Ishikawa (cell line): Measurements from ENCODE around the gene RFTN1.
A peak's percentile ranks its signal among the peaks of the same experiment; 100 is the strongest.

Source experiments
- CEBPB ChIP-seq: IDR thresholded peaks from 2 replicates; pipeline ENCODE4 v1.6.1; 2012
- CREB1 ChIP-seq: IDR thresholded peaks from 2 replicates; pipeline ENCODE4 v1.6.1; 2012; ENCODE audit warnings: low read depth
- EGR1 ChIP-seq: IDR thresholded peaks from 2 replicates; pipeline ENCODE4 v1.6.1; 2012
- EP300 ChIP-seq: IDR thresholded peaks from 2 replicates; pipeline ENCODE4 v1.6.1; 2012; ENCODE audit warnings: borderline replicate concordance
- FOXM1 ChIP-seq: IDR thresholded peaks from 2 replicates; pipeline ENCODE4 v1.6.1; 2012; ENCODE audit warnings: low read depth, borderline replicate concordance
- NFIC ChIP-seq: IDR thresholded peaks from 2 replicates; pipeline ENCODE4 v1.6.1; 2012
- RAD21 ChIP-seq: IDR thresholded peaks from 2 replicates; pipeline ENCODE4 v1.6.1; 2012; ENCODE audit warnings: low read depth
- TAF1 ChIP-seq: IDR thresholded peaks from 2 replicates; pipeline ENCODE4 v1.6.1; 2012; ENCODE audit warnings: low read depth, mild to moderate bottlenecking
- TCF12 ChIP-seq: IDR thresholded peaks from 2 replicates; pipeline ENCODE4 v1.6.1; 2012; ENCODE audit warnings: low read depth
- TEAD4 ChIP-seq: IDR thresholded peaks from 2 replicates; pipeline ENCODE4 v1.6.1; 2012
- YY1 ChIP-seq: IDR thresholded peaks from 2 replicates; pipeline ENCODE4 v1.6.1; 2012; ENCODE audit warnings: low read depth
- ZBTB7A ChIP-seq: IDR thresholded peaks from 2 replicates; pipeline ENCODE4 v1.6.1; 2012; ENCODE audit warnings: low read depth
- TF ChIP-seq, protein P1 (sequence below): IDR thresholded peaks from 2 replicates; pipeline ENCODE4 v1.6.1; 2012
- TF ChIP-seq, protein P2 (sequence below): IDR thresholded peaks from 2 replicates; pipeline ENCODE4 v1.6.1; 2012; ENCODE audit warnings: low read depth, mild to moderate bottlenecking
- TF ChIP-seq, protein P3 (sequence below): IDR thresholded peaks from 2 replicates; pipeline ENCODE4 v1.6.1; 2012

Gene RFTN1

DNA sequence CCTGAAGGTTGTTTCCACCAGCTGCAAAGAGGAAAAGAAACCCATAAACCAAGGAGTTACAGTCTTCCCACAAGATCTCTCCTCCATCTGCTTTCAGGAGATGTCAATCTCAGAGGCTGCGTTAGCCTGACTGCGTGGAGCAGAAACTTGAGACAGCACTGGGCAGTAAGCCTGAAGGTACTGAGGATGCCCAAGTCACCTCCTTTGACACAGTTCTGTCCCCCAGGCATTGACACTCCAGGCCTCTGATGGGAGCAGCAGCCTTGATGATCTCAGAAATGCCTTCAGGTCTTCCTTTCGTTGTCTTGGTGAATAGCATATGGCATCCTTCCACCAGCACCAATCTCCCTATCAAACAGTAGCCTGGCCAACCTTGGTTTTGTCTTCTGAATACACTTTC lies 159.2 kb downstream of the RFTN1 start:
- no peak for TF ChIP-seq ZBTB7A
- TF ChIP-seq TEAD4 = no peak
- no peak for TF ChIP-seq FOXM1

DNA sequence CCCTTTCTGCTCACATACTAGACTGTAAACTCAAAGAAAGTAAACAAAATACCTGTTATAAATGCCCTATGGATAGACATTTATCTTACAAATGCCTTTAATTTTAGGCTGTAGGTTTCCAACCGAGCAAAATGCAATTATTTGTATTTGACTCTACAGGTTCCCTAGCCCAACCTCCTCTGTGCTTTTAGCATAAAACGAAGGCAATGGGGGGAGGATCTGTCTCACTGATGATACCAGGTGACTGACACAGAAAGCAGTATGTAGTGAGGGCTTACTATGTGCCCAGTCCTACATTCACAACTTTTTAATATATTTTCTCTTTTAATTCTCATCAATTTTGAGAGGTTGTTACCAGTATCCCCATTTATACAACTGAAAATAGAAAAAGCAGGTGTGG lies 161.1 kb downstream of the RFTN1 start:
- no peak for TF ChIP-seq RAD21
- TF ChIP-seq YY1 = no peak

DNA sequence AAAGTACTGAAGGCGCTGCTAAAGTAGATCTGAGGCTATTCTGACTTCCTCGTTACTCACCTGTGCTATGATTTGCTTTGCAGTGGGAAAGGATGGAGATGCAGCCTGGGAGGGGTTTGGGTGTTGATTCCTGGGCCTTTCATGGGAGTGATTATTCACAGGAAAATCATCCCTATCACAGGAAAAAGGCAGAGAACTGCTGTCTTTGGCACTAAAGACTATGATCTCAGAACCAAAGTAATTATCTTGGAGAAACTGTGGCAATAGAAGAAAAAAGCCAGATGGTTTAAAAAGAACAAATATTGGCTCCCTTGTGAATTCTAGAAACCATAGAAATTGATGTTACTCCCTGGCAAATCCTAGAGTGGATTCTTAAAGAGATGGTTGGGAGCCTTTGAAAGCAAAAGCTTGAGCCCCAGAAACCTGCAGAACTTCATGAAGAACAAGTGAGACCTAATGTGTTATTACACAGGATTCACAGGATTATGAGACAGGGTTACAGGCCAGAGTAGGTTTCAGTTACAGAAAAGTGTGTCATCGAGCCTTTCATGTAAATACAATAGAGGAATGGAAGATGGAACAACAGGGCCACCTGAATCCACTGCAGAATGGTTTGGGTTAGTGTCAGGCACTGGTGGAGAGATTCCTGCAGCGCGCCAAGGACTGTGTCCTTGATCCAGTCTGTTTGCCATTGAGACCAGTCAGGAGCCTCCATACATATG lies 162.7 kb downstream of the RFTN1 start:
- no peak for TF ChIP-seq EGR1
- TF ChIP-seq EP300 = no peak
- no peak for TF ChIP-seq NFIC
- TF ChIP-seq TEAD4 = no peak
- no peak for TF ChIP-seq YY1
- TF ChIP-seq, protein P1, sequence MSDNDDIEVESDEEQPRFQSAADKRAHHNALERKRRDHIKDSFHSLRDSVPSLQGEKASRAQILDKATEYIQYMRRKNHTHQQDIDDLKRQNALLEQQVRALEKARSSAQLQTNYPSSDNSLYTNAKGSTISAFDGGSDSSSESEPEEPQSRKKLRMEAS = no peak
- TF ChIP-seq, protein P2, sequence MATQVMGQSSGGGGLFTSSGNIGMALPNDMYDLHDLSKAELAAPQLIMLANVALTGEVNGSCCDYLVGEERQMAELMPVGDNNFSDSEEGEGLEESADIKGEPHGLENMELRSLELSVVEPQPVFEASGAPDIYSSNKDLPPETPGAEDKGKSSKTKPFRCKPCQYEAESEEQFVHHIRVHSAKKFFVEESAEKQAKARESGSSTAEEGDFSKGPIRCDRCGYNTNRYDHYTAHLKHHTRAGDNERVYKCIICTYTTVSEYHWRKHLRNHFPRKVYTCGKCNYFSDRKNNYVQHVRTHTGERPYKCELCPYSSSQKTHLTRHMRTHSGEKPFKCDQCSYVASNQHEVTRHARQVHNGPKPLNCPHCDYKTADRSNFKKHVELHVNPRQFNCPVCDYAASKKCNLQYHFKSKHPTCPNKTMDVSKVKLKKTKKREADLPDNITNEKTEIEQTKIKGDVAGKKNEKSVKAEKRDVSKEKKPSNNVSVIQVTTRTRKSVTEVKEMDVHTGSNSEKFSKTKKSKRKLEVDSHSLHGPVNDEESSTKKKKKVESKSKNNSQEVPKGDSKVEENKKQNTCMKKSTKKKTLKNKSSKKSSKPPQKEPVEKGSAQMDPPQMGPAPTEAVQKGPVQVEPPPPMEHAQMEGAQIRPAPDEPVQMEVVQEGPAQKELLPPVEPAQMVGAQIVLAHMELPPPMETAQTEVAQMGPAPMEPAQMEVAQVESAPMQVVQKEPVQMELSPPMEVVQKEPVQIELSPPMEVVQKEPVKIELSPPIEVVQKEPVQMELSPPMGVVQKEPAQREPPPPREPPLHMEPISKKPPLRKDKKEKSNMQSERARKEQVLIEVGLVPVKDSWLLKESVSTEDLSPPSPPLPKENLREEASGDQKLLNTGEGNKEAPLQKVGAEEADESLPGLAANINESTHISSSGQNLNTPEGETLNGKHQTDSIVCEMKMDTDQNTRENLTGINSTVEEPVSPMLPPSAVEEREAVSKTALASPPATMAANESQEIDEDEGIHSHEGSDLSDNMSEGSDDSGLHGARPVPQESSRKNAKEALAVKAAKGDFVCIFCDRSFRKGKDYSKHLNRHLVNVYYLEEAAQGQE = no peak
- TF ChIP-seq CREB1 = no peak
- TF ChIP-seq FOXM1 = no peak
- TF ChIP-seq TAF1 = no peak
- no peak for TF ChIP-seq TCF12
- TF ChIP-seq CEBPB = no peak
- TF ChIP-seq RAD21 = no peak
- TF ChIP-seq ZBTB7A = no peak

DNA sequence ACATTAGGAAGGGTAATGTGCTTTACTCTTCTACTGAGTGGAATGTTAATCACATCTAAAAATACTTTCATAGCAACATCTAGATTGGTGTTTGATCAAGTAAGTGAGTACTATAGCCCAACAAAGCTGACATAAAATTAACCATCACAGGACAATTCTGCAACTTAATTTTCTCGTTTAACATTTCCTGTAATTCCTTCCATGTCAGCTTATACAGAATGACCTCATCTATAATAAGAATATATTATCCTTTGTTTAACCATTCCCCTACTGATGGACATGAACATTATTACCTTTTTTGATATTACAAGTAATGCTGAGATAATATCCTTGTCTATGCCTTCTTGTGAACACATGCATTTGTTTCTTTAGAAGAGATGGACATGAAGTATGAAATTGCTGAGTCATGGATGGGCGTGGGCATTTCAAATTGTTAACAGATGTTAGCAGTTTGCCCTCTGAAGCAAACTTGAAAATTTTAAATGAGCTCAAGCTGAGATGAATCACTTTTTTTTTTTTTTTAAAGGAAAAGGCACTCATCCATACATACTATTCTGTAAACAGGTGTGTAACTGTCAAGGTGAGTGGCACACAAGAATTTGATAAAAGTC lies 163.4 kb downstream of the RFTN1 start:
- TF ChIP-seq TCF12 (peak; percentile 62; the same call in 1 of the 2 replicates), FOXM1 (no peak)

DNA sequence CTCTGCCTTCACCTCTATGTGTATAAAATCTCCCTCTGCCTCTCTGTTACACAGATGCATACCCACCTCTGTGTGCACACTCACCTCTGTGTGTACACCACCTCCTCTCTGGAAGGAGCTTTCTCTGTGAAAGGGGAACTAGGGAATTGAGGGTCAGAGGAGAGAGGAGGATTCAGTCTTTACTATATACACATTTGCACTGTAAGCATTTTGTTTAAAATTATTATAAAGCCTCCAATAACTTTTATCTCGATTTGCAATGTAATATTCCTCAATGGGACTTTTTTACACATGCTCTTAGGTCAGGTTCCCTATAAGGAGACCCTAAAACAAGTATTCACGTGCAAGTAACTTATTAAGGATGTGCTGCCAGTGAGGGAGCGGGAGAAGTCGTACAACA lies 166.0 kb downstream of the RFTN1 start:
- no peak for TF ChIP-seq ZBTB7A
- TF ChIP-seq EP300 = no peak
- no peak for TF ChIP-seq FOXM1
- no peak for TF ChIP-seq YY1
- no peak for TF ChIP-seq NFIC
- TF ChIP-seq TEAD4 = no peak
- TF ChIP-seq CREB1 = no peak
- TF ChIP-seq, protein P2 = no peak
- no peak for TF ChIP-seq RAD21
- TF ChIP-seq, protein P1 = no peak
- TF ChIP-seq CEBPB = no peak
- no peak for TF ChIP-seq TCF12
- TF ChIP-seq TAF1 = no peak
- TF ChIP-seq, protein P3, sequence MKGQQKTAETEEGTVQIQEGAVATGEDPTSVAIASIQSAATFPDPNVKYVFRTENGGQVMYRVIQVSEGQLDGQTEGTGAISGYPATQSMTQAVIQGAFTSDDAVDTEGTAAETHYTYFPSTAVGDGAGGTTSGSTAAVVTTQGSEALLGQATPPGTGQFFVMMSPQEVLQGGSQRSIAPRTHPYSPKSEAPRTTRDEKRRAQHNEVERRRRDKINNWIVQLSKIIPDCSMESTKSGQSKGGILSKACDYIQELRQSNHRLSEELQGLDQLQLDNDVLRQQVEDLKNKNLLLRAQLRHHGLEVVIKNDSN = no peak
- TF ChIP-seq EGR1 = no peak

DNA sequence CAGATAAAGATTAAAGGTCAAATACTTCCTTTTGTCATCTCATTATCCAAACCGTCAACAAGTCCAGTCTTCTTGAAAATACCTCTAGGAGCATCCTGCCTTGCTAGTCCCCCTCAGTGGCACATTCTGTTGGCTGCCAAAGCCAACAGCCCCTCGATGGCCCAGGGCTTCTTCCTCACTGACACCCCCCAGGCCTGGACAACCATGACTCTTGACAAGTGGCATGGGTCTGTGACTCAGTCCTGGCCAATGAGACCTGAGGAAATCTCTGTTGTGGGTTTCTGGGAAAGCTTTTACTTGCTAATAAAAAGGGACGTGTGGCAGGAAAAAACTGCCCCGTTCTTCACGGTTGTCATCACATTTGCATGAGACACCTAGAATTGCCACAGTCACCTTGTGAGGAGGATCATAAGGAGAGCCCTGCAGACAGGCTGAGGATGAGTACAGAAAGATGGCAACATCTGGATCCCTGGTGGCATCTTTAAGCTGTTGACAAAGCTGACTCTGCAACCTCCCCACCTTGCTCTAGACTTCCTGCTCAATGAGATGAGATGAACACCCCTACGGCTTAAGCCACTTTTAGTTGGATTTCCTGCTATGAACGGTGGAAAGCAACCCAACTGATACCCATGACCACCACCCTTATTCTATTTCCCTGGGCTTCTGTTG lies 167.0 kb downstream of the RFTN1 start:
- no peak for TF ChIP-seq ZBTB7A
- no peak for TF ChIP-seq TAF1
- no peak for TF ChIP-seq CREB1
- no peak for TF ChIP-seq CEBPB
- no peak for TF ChIP-seq FOXM1
- no peak for TF ChIP-seq NFIC
- no peak for TF ChIP-seq TEAD4
- TF ChIP-seq TCF12 = no peak
- no peak for TF ChIP-seq EP300
- TF ChIP-seq, protein P3 = no peak
- no peak for TF ChIP-seq EGR1
- TF ChIP-seq, protein P1 = no peak
- TF ChIP-seq, protein P2 = no peak
- TF ChIP-seq YY1 = no peak
- TF ChIP-seq RAD21 = no peak
